Activated CD4-positive, alpha-beta T cell treated with anti-CD3 and anti-CD28 coated beads, Interleukin-2, amount 50 U/mL, for 48 hours (primary cell): ENCODE data around the gene DLEC1.
"Not testable (repeated sequence)": the region's sequence is repeated elsewhere in the genome, so short reads cannot be mapped to it uniquely, and the experiment has no call there.

Experiments used
- DNase-seq, 2 experiments: peaks; one replicate each; pipeline ENCODE4 v3.0.0-alpha.2; 2020

The DLEC1 gene

GRCh38 chr3:38139652-38140051 is 100.6 kb downstream of the DLEC1 start:
- DNase-seq = no peak

- no peak for DNase-seq
Measured at GRCh38 chr3:38140326-38141172, 101.5 kb downstream of the DLEC1 start.

GRCh38 chr3:38141173-38141951 is 102.4 kb downstream of the DLEC1 start:
- no peak for DNase-seq

- no peak for DNase-seq
Measured at GRCh38 chr3:38141952-38142273, 102.9 kb downstream of the DLEC1 start.

- DNase-seq = no peak
Measured at GRCh38 chr3:38142959-38143358, 104.0 kb downstream of the DLEC1 start.

GRCh38 chr3:38143511-38143910 is 104.5 kb downstream of the DLEC1 start:
- DNase-seq = no peak

- DNase-seq = no peak
Measured at GRCh38 chr3:38146504-38146903, 107.5 kb downstream of the DLEC1 start.

- DNase-seq = no peak
Measured at GRCh38 chr3:38147421-38147820, 108.4 kb downstream of the DLEC1 start.

- DNase-seq = no peak
Measured at GRCh38 chr3:38148311-38148882, 109.4 kb downstream of the DLEC1 start.

- DNase-seq = no peak
Measured at GRCh38 chr3:38149708-38150107, 110.7 kb downstream of the DLEC1 start.

- DNase-seq = peak in 1 of 2 experiments; percentile 20
Measured at GRCh38 chr3:38150780-38151528, 111.9 kb downstream of the DLEC1 start.

GRCh38 chr3:38151667-38152265 is 112.8 kb downstream of the DLEC1 start:
- DNase-seq = no peak

- DNase-seq = no peak
Measured at GRCh38 chr3:38152609-38153008, 113.6 kb downstream of the DLEC1 start.

GRCh38 chr3:38153221-38153620 is 114.2 kb downstream of the DLEC1 start:
- no peak for DNase-seq

- DNase-seq = no peak
Measured at GRCh38 chr3:38154033-38154494, 115.1 kb downstream of the DLEC1 start.

- no peak for DNase-seq
Measured at GRCh38 chr3:38154625-38155255, 115.7 kb downstream of the DLEC1 start.

- DNase-seq = no peak
Measured at GRCh38 chr3:38155825-38156224, 116.8 kb downstream of the DLEC1 start.

- no peak for DNase-seq
Measured at GRCh38 chr3:38157117-38157516, 118.1 kb downstream of the DLEC1 start.

- no peak for DNase-seq
Measured at GRCh38 chr3:38157595-38157994, 118.6 kb downstream of the DLEC1 start.

- DNase-seq = no peak
Measured at GRCh38 chr3:38158472-38158871, 119.5 kb downstream of the DLEC1 start.

GRCh38 chr3:38160704-38161103 is 121.7 kb downstream of the DLEC1 start:
- not testable (repeated sequence) for DNase-seq
